ENCODE data around the gene TMEM30B.

DNA sequence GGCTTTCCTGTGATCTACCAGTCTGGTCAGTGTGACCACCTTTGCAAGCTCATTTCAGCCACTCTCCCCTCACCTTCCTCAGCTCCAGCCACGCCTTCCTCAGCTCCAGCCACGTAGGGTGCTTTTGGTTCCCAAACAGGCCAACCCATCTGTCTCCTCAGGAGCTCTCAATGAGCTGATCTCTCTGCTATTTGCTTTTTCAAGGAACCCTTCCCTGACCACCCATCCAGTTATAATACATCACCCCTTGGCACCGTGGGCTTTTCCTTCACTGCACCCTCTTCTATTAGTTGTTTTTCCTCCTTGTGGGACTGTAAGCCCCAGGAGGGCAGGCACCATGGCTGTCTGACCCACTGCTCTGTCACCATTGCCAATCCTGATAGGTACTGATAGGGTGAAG, 37.9 kb upstream of the TMEM30B start:
- TF ChIP-seq, protein P1, sequence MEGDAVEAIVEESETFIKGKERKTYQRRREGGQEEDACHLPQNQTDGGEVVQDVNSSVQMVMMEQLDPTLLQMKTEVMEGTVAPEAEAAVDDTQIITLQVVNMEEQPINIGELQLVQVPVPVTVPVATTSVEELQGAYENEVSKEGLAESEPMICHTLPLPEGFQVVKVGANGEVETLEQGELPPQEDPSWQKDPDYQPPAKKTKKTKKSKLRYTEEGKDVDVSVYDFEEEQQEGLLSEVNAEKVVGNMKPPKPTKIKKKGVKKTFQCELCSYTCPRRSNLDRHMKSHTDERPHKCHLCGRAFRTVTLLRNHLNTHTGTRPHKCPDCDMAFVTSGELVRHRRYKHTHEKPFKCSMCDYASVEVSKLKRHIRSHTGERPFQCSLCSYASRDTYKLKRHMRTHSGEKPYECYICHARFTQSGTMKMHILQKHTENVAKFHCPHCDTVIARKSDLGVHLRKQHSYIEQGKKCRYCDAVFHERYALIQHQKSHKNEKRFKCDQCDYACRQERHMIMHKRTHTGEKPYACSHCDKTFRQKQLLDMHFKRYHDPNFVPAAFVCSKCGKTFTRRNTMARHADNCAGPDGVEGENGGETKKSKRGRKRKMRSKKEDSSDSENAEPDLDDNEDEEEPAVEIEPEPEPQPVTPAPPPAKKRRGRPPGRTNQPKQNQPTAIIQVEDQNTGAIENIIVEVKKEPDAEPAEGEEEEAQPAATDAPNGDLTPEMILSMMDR (IDR thresholded peaks at IDR 0.05): no peak
- TF ChIP-seq POLR2A (IDR thresholded peaks at IDR 0.05) (no peak), POLR2AphosphoS5 (IDR thresholded peaks at IDR 0.05) (no peak)

All from prostate gland (tissue), 2 donors.